Keratinocyte (primary cell): Measurements from ENCODE around the gene ABCB11. TPM values are rescaled to one million over a fixed set of nuclear protein-coding genes. Genes with fewer than 3 reads are reported as not detected.

Experiments used
- DNase-seq: peaks from one replicate; pipeline ENCODE4 v3.0.0-alpha.2; 2011; ENCODE audit warnings: low read depth, missing footprints, low spot score
- FAIRE-seq: peaks from 2 replicates; lab custom pipeline; 2011; peaks lifted over from hg19 to GRCh38; lab: Jason Lieb, UNC
- H2AFZ ChIP-seq: 2 replicates; pipeline ENCODE4 v1.6.0; 2012; ENCODE audit warnings: low read length, control low read depth, inconsistent platforms; ENCODE audit not compliant: control insufficient read depth
- H3K27ac ChIP-seq: 2 replicates; pipeline ENCODE4 v1.5.1; 2011; ENCODE audit warnings: low read length; ENCODE audit not compliant: control insufficient read depth, insufficient read depth
- H3K27me3 ChIP-seq: 3 replicates; pipeline ENCODE4 v1.6.0; 2011; ENCODE audit warnings: low read length; ENCODE audit not compliant: control insufficient read depth, insufficient read depth; ENCODE audit errors: extremely low read depth
- H3K36me3 ChIP-seq, 2 experiments: 2 replicates in 1 of 2; 3 replicates in 1 of 2; pipeline ENCODE4 v1.5.1; 2011; ENCODE audit warnings: low read length in 2 of 2, mild to moderate bottlenecking in 1 of 2; ENCODE audit not compliant: control insufficient read depth in 2 of 2, insufficient read depth in 2 of 2; ENCODE audit errors: extremely low read depth in 1 of 2
- H3K4me1 ChIP-seq: 3 replicates; pipeline ENCODE4 v1.5.1; 2011; ENCODE audit warnings: low read length; ENCODE audit not compliant: control insufficient read depth, insufficient read depth; ENCODE audit errors: extremely low read depth
- H3K4me2 ChIP-seq: 3 replicates; pipeline ENCODE4 v1.6.0; 2011; ENCODE audit warnings: low read depth, low read length; ENCODE audit not compliant: control insufficient read depth, insufficient read depth; ENCODE audit errors: extremely low read depth
- H3K4me3 ChIP-seq, 3 experiments: fragments of 200-600 bp in 1 of 3; sonication (generic) in 1 of 3; 2 replicates in 2 of 3; 3 replicates in 1 of 3; pipeline ENCODE4 v1.5.1; 2011 to 2016; ENCODE audit warnings: low read length in 3 of 3, mild to moderate bottlenecking in 3 of 3, control low read depth in 2 of 3, inconsistent platforms in 1 of 3, low read depth in 1 of 3, mixed read lengths in 1 of 3, mixed run types in 1 of 3, moderate library complexity in 1 of 3; ENCODE audit not compliant: control insufficient read depth in 2 of 3, insufficient read depth in 2 of 3; ENCODE audit errors: extremely low read depth in 1 of 3
- H3K79me2 ChIP-seq: 2 replicates; pipeline ENCODE4 v1.6.0; 2012; ENCODE audit warnings: low read length; ENCODE audit not compliant: control insufficient read depth, insufficient read depth
- H3K9ac ChIP-seq: 3 replicates; pipeline ENCODE4 v1.6.0; 2011; ENCODE audit warnings: low read length; ENCODE audit not compliant: control insufficient read depth, insufficient read depth; ENCODE audit errors: extremely low read depth
- H3K9me1 ChIP-seq: 3 replicates; pipeline ENCODE4 v1.6.0; 2011; ENCODE audit warnings: low read length; ENCODE audit not compliant: control insufficient read depth, insufficient read depth; ENCODE audit errors: extremely low read depth
- H3K9me3 ChIP-seq: 2 replicates; pipeline ENCODE4 v1.5.1; 2012; ENCODE audit warnings: low read depth, low read length; ENCODE audit not compliant: control insufficient read depth
- H4K20me1 ChIP-seq: 3 replicates; pipeline ENCODE4 v1.6.0; 2011; ENCODE audit warnings: low read length; ENCODE audit not compliant: control insufficient read depth, insufficient read depth; ENCODE audit errors: extremely low read depth
- EZH2 ChIP-seq: IDR thresholded peaks from one replicate; pipeline ENCODE4 v1.6.1; 2012; ENCODE audit warnings: inconsistent platforms, mild to moderate bottlenecking, low read length, moderate library complexity
- dilution Hi-C: fragments of 300-500 bp; cut with MboI; formaldehyde crosslinking; loops from one replicate; pipeline ENCODE4 v1.7.0; 2020; ENCODE audit warnings: low sequenced_read_pairs; ENCODE audit not compliant: extremely low pct_ligation_motif_present
- polyA plus RNA-seq, 5 experiments: library from polyadenylated mRNA; depleted of rRNA in 3 of 5; stranded (reverse) in 3 of 5; stranded (forward) in 1 of 5; unstranded in 1 of 5; fragments of >200 nt; gene quantifications; 1 replicate in 1 of 5; 2 replicates in 3 of 5; 3 replicates in 1 of 5; pipeline versions ENCODE4 v1.2.1 to v1.2.3, GENCODE V29; 2011 to 2012; ENCODE audit warnings: missing spikeins in 2 of 5, low read depth in 1 of 5, low replicate concordance in 1 of 5
- TF ChIP-seq, protein P1 (sequence below), 3 experiments: IDR thresholded peaks in 1 of 3; conservative IDR thresholded peaks in 1 of 3; optimal IDR thresholded peaks in 1 of 3; 2 replicates in 2 of 3; 3 replicates in 1 of 3; pipeline versions ENCODE3 to v1.5.1; 2011; ENCODE audit warnings: low read length in 3 of 3, mild to moderate bottlenecking in 3 of 3, moderate library complexity in 2 of 3, control low read depth in 1 of 3, inconsistent platforms in 1 of 3; ENCODE audit not compliant: insufficient read depth in 2 of 3; ENCODE audit errors: extremely low read depth in 1 of 3

The ABCB11 gene
- polyA plus RNA-seq, 1 donor (not counting 4 experiments of a cell fraction or from before 2014, with no cell fraction given): 0.03 TPM

DNA sequence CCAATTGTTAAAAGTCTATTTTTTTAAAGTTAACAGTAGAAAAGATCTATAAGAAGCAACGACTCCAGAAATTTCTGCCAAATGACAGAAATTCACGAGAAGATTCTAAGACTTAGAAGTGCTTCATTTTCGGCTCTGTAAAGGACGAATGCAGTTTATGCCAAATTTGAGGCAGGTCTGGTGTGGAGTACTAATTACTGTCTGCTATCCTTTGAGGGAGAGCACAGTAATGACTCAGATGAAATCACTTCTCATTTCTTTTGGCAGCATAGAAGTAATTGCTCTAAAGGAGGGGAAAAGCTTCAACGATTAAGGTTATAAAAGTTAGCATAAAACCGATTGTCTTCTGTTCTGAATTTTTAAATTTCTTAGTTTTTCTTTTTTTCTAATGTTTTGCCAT, 118.7 kb downstream of the ABCB11 start:
- Histone ChIP-seq H3K9ac (no peak overlapping the region), H3K9me1 (no peaks in the 10 kb centered on the region), H2AFZ (no peak overlapping the region), H3K27me3 (peaks cover 23% of the 10 kb centered on the region), H3K27ac (no peak overlapping the region), H3K4me3 (no peak overlapping the region), H3K79me2 (no peaks in the 10 kb centered on the region), H3K9me3 (no peaks in the 10 kb centered on the region), H4K20me1 (no peaks in the 10 kb centered on the region), H3K4me2 (peak overlapping the region; percentile 80), H3K4me1 (no peaks in the 10 kb centered on the region), H3K36me3 (no peaks in the 10 kb centered on the region)
- dilution Hi-C loops: no loop called here
- TF ChIP-seq, protein P1, sequence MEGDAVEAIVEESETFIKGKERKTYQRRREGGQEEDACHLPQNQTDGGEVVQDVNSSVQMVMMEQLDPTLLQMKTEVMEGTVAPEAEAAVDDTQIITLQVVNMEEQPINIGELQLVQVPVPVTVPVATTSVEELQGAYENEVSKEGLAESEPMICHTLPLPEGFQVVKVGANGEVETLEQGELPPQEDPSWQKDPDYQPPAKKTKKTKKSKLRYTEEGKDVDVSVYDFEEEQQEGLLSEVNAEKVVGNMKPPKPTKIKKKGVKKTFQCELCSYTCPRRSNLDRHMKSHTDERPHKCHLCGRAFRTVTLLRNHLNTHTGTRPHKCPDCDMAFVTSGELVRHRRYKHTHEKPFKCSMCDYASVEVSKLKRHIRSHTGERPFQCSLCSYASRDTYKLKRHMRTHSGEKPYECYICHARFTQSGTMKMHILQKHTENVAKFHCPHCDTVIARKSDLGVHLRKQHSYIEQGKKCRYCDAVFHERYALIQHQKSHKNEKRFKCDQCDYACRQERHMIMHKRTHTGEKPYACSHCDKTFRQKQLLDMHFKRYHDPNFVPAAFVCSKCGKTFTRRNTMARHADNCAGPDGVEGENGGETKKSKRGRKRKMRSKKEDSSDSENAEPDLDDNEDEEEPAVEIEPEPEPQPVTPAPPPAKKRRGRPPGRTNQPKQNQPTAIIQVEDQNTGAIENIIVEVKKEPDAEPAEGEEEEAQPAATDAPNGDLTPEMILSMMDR (optimal IDR thresholded peaks at IDR 0.05 in 1 of 3, IDR thresholded peaks at IDR 0.05 in 1 of 3, conservative IDR thresholded peaks at IDR 0.05 in 1 of 3; ENCODE audit: extremely low read depth in 1 of 3, insufficient read depth in 2 of 3, low read length in 3 of 3): no peak
- no peak for TF ChIP-seq EZH2
- DNase-seq (no peak), FAIRE-seq (no peak)

DNA sequence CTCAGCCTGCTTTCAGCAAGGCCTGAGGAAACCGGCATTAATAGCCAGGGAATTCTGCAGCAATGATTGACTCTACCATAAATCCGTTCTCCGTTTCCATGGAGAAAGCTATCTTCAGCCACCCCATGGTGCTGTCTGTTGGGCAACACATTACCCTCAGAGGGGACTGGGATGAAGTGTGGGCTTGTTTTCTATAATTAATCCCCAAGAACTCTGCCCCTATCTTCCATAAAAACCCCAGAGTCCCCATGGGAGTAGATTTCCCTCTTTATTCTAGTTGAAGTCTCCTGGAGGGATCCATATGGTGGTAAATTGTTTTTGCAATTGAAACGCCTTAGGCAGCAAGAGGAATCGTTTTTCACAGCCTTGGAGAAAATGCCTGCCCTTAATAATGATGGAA, 120.8 kb downstream of the ABCB11 start:
- H3K9me3 ChIP-seq: no peaks in the 10 kb centered on the region

More for the DNA sequence above, 120.8 kb downstream of the ABCB11 start:
- Histone ChIP-seq H4K20me1 (no peaks in the 10 kb centered on the region), H3K79me2 (no peaks in the 10 kb centered on the region), H3K27me3 (peaks cover 27% of the 10 kb centered on the region), H3K4me3 (no peak overlapping the region), H3K4me1 (no peaks in the 10 kb centered on the region), H3K27ac (no peak overlapping the region), H3K36me3 (no peaks in the 10 kb centered on the region), H3K9me1 (no peaks in the 10 kb centered on the region), H2AFZ (no peak overlapping the region), H3K4me2 (no peak overlapping the region), H3K9ac (no peak overlapping the region)
- TF ChIP-seq EZH2: no peak
- TF ChIP-seq, protein P1 (optimal IDR thresholded peaks at IDR 0.05 in 1 of 3, IDR thresholded peaks at IDR 0.05 in 1 of 3, conservative IDR thresholded peaks at IDR 0.05 in 1 of 3; ENCODE audit: extremely low read depth in 1 of 3, insufficient read depth in 2 of 3, low read length in 3 of 3): no peak
- no peak for FAIRE-seq
- dilution Hi-C loops: no loop called here
- DNase-seq: no peak
